ENCODE data around the gene MC1R. TPM values are rescaled to one million over a fixed set of nuclear protein-coding genes. Genes with fewer than 3 reads are reported as not detected.

The MC1R gene
- total and polyA plus RNA-seq, 4 donors, result 0.19 to 3.3 (median 0.30) TPM

DNA sequence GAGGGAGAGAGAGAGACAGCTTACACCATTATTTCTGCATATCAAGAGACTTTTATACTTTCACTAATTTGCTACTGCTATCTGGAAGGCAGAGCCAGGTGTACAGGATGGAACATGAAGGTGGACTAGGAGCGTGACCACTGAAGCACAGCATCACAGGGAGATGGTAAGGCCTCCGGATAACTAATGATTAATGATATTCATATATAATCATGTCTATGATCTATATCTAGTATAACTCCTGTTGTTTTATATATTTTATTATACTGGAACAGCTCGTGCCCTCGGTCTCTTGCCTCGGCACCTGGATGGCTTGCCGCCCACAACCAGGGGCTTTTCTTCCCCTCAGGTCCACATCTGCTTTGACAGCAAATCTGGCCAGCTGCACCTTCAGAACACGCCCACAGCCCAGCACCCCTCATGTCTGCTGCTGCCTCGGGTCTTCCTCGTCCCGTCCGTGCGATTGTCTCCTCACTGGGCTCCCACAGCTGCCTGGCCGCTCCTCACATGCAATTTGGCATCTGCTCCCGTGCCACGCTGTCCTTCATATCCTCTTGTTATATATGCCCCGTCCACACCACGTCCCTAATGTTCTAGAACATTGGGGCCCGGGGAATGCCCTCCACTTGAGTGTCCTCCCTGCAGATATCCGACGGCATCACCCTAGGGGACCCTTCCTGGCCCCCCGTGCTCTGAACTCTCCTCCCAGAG lies 19.7 kb downstream of the MC1R start:
- H3K4me3 ChIP-seq (ENCODE audit: low read depth in 1 of 3, low read length in 3 of 3), result no peak overlapping the region
- TF ChIP-seq CTCF (IDR thresholded peaks at IDR 0.05; ENCODE audit: low read depth, low read length, missing input control) (no peak), RXRA (IDR thresholded peaks at IDR 0.05) (no peak)
- H3K4me1 ChIP-seq (ENCODE audit: control insufficient read depth in 4 of 4, insufficient read depth in 4 of 4, low read length in 3 of 4), result no peaks in the 10 kb centered on the region
- WGBS, result 79% methylated on average over 21 of the region's 21 CpGs
- no peaks in the 10 kb centered on the region for H3K27me3 ChIP-seq (ENCODE audit: control insufficient read depth in 4 of 4, insufficient read depth in 4 of 4, low read length in 3 of 4)
- H3K9me3 ChIP-seq (ENCODE audit: control insufficient read depth in 4 of 4, low read length in 3 of 4), result no peaks in the 10 kb centered on the region
- no peak overlapping the region for H3K9ac ChIP-seq (ENCODE audit: low read depth in 1 of 2, low read length in 2 of 2)
- H3K27ac ChIP-seq (ENCODE audit: low read depth in 1 of 2, low read length in 2 of 2), result no peak overlapping the region
- DNase-seq (ENCODE audit: low spot score), result no peak
- no peaks in the 10 kb centered on the region for H3K36me3 ChIP-seq (ENCODE audit: control insufficient read depth in 4 of 4, insufficient read depth in 3 of 4, low read depth in 1 of 4, low read length in 3 of 4)

DNA sequence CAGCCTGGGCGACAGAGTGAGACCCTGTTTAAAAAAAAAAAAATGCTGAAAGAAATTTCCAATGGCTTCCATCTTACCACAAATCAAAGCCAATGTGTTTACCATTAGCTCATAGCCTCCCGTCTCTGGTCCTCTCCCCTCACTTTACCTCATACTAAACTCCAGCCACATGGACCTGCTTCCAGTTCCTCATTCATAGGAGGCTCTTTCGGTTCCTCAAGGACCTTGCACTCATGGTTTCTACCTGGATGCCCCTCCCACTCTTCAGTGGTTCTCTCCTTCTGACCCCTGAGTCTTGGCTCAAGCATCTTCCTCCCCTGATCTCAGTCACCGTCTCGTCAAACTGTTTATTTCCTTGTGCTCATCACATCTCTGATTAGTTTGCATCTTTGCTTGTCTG lies 26.1 kb downstream of the MC1R start:
- H3K9me3 ChIP-seq (ENCODE audit: control insufficient read depth in 4 of 4, low read length in 3 of 4), result no peaks in the 10 kb centered on the region
- DNase-seq (ENCODE audit: low spot score), result no peak
- H3K27ac ChIP-seq (ENCODE audit: low read depth in 1 of 2, low read length in 2 of 2), result no peak overlapping the region
- no peak overlapping the region for H3K4me3 ChIP-seq (ENCODE audit: low read depth in 1 of 3, low read length in 3 of 3)
- TF ChIP-seq EGR1 (IDR thresholded peaks at IDR 0.05; ENCODE audit: low read depth in 2 of 2) (no peak), FOXA2 (IDR thresholded peaks at IDR 0.05) (no peak), TAF1 (conservative IDR thresholded peaks at IDR 0.05) (no peak), HNF4G (IDR thresholded peaks at IDR 0.05) (no peak), FOXA1 (IDR thresholded peaks at IDR 0.05) (no peak), NR2F2 (IDR thresholded peaks at IDR 0.05) (no peak), RAD21 (IDR thresholded peaks at IDR 0.05) (no peak), YY1 (IDR thresholded peaks at IDR 0.05) (no peak), RXRA (IDR thresholded peaks at IDR 0.05) (no peak)
- 72% methylated on average over 5 of the region's 5 CpGs for WGBS
- no peaks in the 10 kb centered on the region for H3K36me3 ChIP-seq (ENCODE audit: control insufficient read depth in 4 of 4, insufficient read depth in 3 of 4, low read depth in 1 of 4, low read length in 3 of 4)
- no peaks in the 10 kb centered on the region for H3K27me3 ChIP-seq (ENCODE audit: control insufficient read depth in 4 of 4, insufficient read depth in 4 of 4, low read length in 3 of 4)
- no peak overlapping the region for H3K9ac ChIP-seq (ENCODE audit: low read depth in 1 of 2, low read length in 2 of 2)
- peaks cover 7 to 16% (median 9%) of the 10 kb centered on the region in 4 donors for H3K4me1 ChIP-seq (ENCODE audit: control insufficient read depth in 4 of 4, insufficient read depth in 4 of 4, low read length in 3 of 4)

- Histone ChIP-seq H3K27me3 (ENCODE audit: control insufficient read depth in 4 of 4, insufficient read depth in 4 of 4, low read length in 3 of 4) (no peaks in the 10 kb centered on the region), H3K9ac (ENCODE audit: low read depth in 1 of 2, low read length in 2 of 2) (no peak overlapping the region), H3K36me3 (ENCODE audit: control insufficient read depth in 4 of 4, insufficient read depth in 3 of 4, low read depth in 1 of 4, low read length in 3 of 4) (no peaks in the 10 kb centered on the region), H3K27ac (ENCODE audit: low read depth in 1 of 2, low read length in 2 of 2) (no peak overlapping the region), H3K4me1 (ENCODE audit: control insufficient read depth in 4 of 4, insufficient read depth in 4 of 4, low read length in 3 of 4) (peaks cover 7 to 16% (median 9%) of the 10 kb centered on the region in 4 donors), H3K4me3 (ENCODE audit: low read depth in 1 of 3, low read length in 3 of 3) (no peak overlapping the region), H3K9me3 (ENCODE audit: control insufficient read depth in 4 of 4, low read length in 3 of 4) (no peaks in the 10 kb centered on the region)
- 74% methylated on average over 7 of the region's 7 CpGs for WGBS
- DNase-seq (ENCODE audit: low spot score), result no peak
- TF ChIP-seq NR2F2 (IDR thresholded peaks at IDR 0.05), result no peak
- TF ChIP-seq ATF3 (IDR thresholded peaks at IDR 0.05), result no peak
- no peak for TF ChIP-seq YY1 (IDR thresholded peaks at IDR 0.05)
- TF ChIP-seq CTCF (IDR thresholded peaks at IDR 0.05; ENCODE audit: low read depth, low read length, missing input control), result no peak
- no peak for TF ChIP-seq HNF4G (IDR thresholded peaks at IDR 0.05)
- TF ChIP-seq GABPA (IDR thresholded peaks at IDR 0.05 in 1 of 2, conservative IDR thresholded peaks at IDR 0.05 in 1 of 2), result no peak
- TF ChIP-seq FOXA1 (IDR thresholded peaks at IDR 0.05), result no peak
- TF ChIP-seq REST (IDR thresholded peaks at IDR 0.05), result no peak
- no peak for TF ChIP-seq HNF4A (conservative IDR thresholded peaks at IDR 0.05)
- no peak for TF ChIP-seq JUND (IDR thresholded peaks at IDR 0.05)
Measured at GRCh38 chr16:89945654-89946053, 27.0 kb downstream of the MC1R start.
